Left colon (tissue), 2 donors: ENCODE measurements around the gene FXYD3. TPM values are rescaled to one million over a fixed set of nuclear protein-coding genes. Genes with fewer than 3 reads are reported as not detected.
A peak's percentile ranks its signal among the peaks of the same experiment; 100 is the strongest.
"Not testable (repeated sequence)": the region's sequence is repeated elsewhere in the genome, so short reads cannot be mapped to it uniquely, and the experiment has no call there.

Experiments used
- ATAC-seq: fragments of 200-7000 bp; cut with Tn5 transposase; one replicate; pipeline ENCODE4 v1.9.1; 2020; ENCODE audit warnings: mild to moderate bottlenecking, moderate library complexity
- DNase-seq, 2 donors: peaks; one replicate each; pipeline ENCODE4 v3.0.0-alpha.2; 2020
- intact Hi-C, 2 donors: fragments of 100-400 bp; cut with DNase I in 1 of 2; cut with micrococcal nuclease in 1 of 2; formaldehyde crosslinking; loops; one replicate each; pipeline versions ENCODE4 v1.11.2 to v1.14.0; 2022; cut with DNase I, micrococcal nuclease
- total RNA-seq, 2 donors: library from RNA; stranded (reverse); fragmentation: NEBNext Ultra II Directional; extraction: Animal tissue kit (Norgen Biotek cat#: 25700); gene quantifications; one replicate each; pipeline ENCODE4 v1.2.1, GENCODE V29; 2021
- donor health status: DM: no; HTN: no; CAD: no.
- donor health status: DM: yes; HTN: yes; CAD: no.

FXYD3 gene
- total RNA-seq, 2 donors from 2014 or later = 4,169 to 4,218 TPM

GRCh38 chr19:35118268-35119020 is 2.8 kb downstream of the FXYD3 start:
- intact Hi-C loops = no loop called here
- DNase-seq (peak in 1 of 2 donors; percentile 50), ATAC-seq (peak; percentile 11)

- DNase-seq (no peak), ATAC-seq (no peak)
- intact Hi-C loops = no loop called here
Measured at GRCh38 chr19:35119091-35119490, 3.5 kb downstream of the FXYD3 start.

- no peak for DNase-seq
- ATAC-seq = no peak
- intact Hi-C loops = no loop called here
Measured at GRCh38 chr19:35119578-35120155, 4.0 kb downstream of the FXYD3 start.

GRCh38 chr19:35120492-35120891 is 4.9 kb downstream of the FXYD3 start:
- intact Hi-C loops = no loop called here
- ATAC-seq (peak; percentile 8), DNase-seq (peak in 1 of 2 donors; percentile 78)

GRCh38 chr19:35120898-35121297 is 5.3 kb downstream of the FXYD3 start:
- intact Hi-C loops = no loop called here
- ATAC-seq (peak; percentile 13), DNase-seq (peak in 1 of 2 donors; percentile 75)

GRCh38 chr19:35122687-35123551 is 7.3 kb downstream of the FXYD3 start:
- intact Hi-C loops = no loop called here
- DNase-seq = no peak
- ATAC-seq = no peak

- intact Hi-C loops = no loop called here
- peak; percentile 61 to 80 for DNase-seq
- ATAC-seq = peak; percentile 6
Measured at GRCh38 chr19:35123573-35123972, 8.0 kb downstream of the FXYD3 start.

GRCh38 chr19:35124098-35125060 is 8.8 kb downstream of the FXYD3 start:
- intact Hi-C loops = no loop called here
- DNase-seq = peak; percentile 95 to 96
- ATAC-seq = peak; percentile 61

- peak; percentile 33 for ATAC-seq
- intact Hi-C loops = no loop called here
- DNase-seq = no peak
Measured at GRCh38 chr19:35125270-35125717, 9.7 kb downstream of the FXYD3 start.

- ATAC-seq (no peak), DNase-seq (no peak)
- intact Hi-C loops = no loop called here
Measured at GRCh38 chr19:35125749-35126623, 10.4 kb downstream of the FXYD3 start.

- DNase-seq = no peak
- no peak for ATAC-seq
- intact Hi-C loops = no loop called here
Measured at GRCh38 chr19:35126624-35126959, 11.0 kb downstream of the FXYD3 start.

GRCh38 chr19:35127871-35128270 is 12.2 kb downstream of the FXYD3 start:
- ATAC-seq (no peak), DNase-seq (no peak)
- intact Hi-C loops = no loop called here

GRCh38 chr19:35128398-35129057 is 12.9 kb downstream of the FXYD3 start:
- intact Hi-C loops = no loop called here
- DNase-seq (no peak), ATAC-seq (no peak)

- DNase-seq (peak in 1 of 2 donors; percentile 75), ATAC-seq (peak; percentile 15)
- intact Hi-C loops = not testable (repeated sequence)
Measured at GRCh38 chr19:35129724-35130274, 14.2 kb downstream of the FXYD3 start.

- DNase-seq (peak; percentile 85 to 91), ATAC-seq (peak; percentile 70)
- intact Hi-C loops = no loop called here
Measured at GRCh38 chr19:35130761-35131720, 15.4 kb downstream of the FXYD3 start.

- intact Hi-C loops = no loop called here
- ATAC-seq (no peak), DNase-seq (no peak)
Measured at GRCh38 chr19:35132254-35132653, 16.6 kb downstream of the FXYD3 start.
